NCI-H460 (cell line): ENCODE results near the gene NSUN6. TPM values are rescaled to one million over a fixed set of nuclear protein-coding genes. Genes with fewer than 3 reads are reported as not detected.

ENCODE experiments used
- DNase-seq: peaks from one replicate; pipeline ENCODE4 v3.0.0-alpha.2; 2016; ENCODE audit warnings: low read depth; ENCODE audit errors: extremely low read depth
- polyA plus RNA-seq: library from polyadenylated mRNA; depleted of rRNA; stranded (reverse); fragments of >200 nt; gene quantifications from 2 replicates; pipeline ENCODE4 v1.2.3, GENCODE V29; 2014; cell fraction: nucleus; rRNA removed
- total RNA-seq: library from RNA; depleted of rRNA; stranded (reverse); fragments of >200 nt; shearing (Covaris generic); gene quantifications from 2 replicates; pipeline ENCODE4 v1.2.3, GENCODE V29; 2014; rRNA removed

The NSUN6 gene
- total RNA-seq, result 7.3 and 10.5 TPM in 2 replicates
- polyA plus RNA-seq, result 8.3 and 18.4 TPM in 2 replicates

- DNase-seq, result peak; percentile 60
These were observed at the start of gene NSUN6 for GRCh38 chr10:18651324-18652007. Gene NSUN6, minus strand, starts transcription at chr10:18651587. Its CDS starts 384 bp downstream, at chr10:18651203.

GRCh38 chr10:18699849-18700840, 48.8 kb upstream of the NSUN6 start:
- no peak for DNase-seq

- DNase-seq, result no peak
These were observed 39.2 kb upstream of the NSUN6 start for GRCh38 chr10:18690541-18690940.

GRCh38 chr10:18689498-18689897, 38.1 kb upstream of the NSUN6 start:
- peak; percentile 23 for DNase-seq

GRCh38 chr10:18687706-18688105, 36.3 kb upstream of the NSUN6 start:
- no peak for DNase-seq

GRCh38 chr10:18687195-18687594, 35.8 kb upstream of the NSUN6 start:
- no peak for DNase-seq

GRCh38 chr10:18685555-18685954, 34.2 kb upstream of the NSUN6 start:
- no peak for DNase-seq

GRCh38 chr10:18684953-18685352, 33.6 kb upstream of the NSUN6 start:
- no peak for DNase-seq

GRCh38 chr10:18684416-18684815, 33.0 kb upstream of the NSUN6 start:
- DNase-seq, result no peak

GRCh38 chr10:18683427-18683826, 32.0 kb upstream of the NSUN6 start:
- no peak for DNase-seq

- no peak for DNase-seq
These were observed 30.6 kb upstream of the NSUN6 start for GRCh38 chr10:18681971-18682411.

- no peak for DNase-seq
These were observed 30.0 kb upstream of the NSUN6 start for GRCh38 chr10:18681366-18681765.

- DNase-seq, result no peak
These were observed 29.4 kb upstream of the NSUN6 start for GRCh38 chr10:18680754-18681153.

GRCh38 chr10:18675086-18675801, 23.9 kb upstream of the NSUN6 start:
- no peak for DNase-seq

GRCh38 chr10:18668026-18668425, 16.6 kb upstream of the NSUN6 start:
- no peak for DNase-seq

- peak; percentile 37 for DNase-seq
These were observed 15.4 kb upstream of the NSUN6 start for GRCh38 chr10:18666810-18667209.

GRCh38 chr10:18665815-18666558, 14.6 kb upstream of the NSUN6 start:
- no peak for DNase-seq

- no peak for DNase-seq
These were observed 13.6 kb upstream of the NSUN6 start for GRCh38 chr10:18664841-18665478.

- no peak for DNase-seq
These were observed 9.5 kb upstream of the NSUN6 start for GRCh38 chr10:18660816-18661431.
